ENCODE results near the gene MMP14.

DNA sequence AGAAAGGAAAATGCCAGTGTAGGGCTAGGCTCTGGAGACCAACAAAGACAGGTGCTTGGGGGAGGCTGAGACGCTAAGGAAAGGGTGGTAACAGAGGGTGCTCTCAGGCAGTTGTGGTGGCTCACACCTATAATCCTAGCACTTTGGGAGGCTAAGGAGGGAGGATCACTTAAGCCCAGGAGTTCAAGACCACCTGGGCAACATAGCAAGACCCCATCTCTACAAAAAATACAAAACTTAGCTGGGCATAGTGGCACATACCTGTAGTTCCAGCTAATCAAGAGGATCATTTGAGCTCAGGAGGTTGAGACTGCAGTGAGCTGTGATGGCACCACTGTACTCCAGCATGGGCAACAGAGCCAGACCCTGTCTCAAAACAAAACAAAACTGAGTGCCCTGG lies 59.0 kb downstream of the MMP14 start:
- TF ChIP-seq SP1 (IDR thresholded peaks at IDR 0.05; ENCODE audit: low read depth, low read length): no peak
- TF ChIP-seq CHD1 (IDR thresholded peaks at IDR 0.05; ENCODE audit: low read depth, low read length): no peak
- TF ChIP-seq JUND (IDR thresholded peaks at IDR 0.05; ENCODE audit: low read length): no peak
- TF ChIP-seq, protein P1, sequence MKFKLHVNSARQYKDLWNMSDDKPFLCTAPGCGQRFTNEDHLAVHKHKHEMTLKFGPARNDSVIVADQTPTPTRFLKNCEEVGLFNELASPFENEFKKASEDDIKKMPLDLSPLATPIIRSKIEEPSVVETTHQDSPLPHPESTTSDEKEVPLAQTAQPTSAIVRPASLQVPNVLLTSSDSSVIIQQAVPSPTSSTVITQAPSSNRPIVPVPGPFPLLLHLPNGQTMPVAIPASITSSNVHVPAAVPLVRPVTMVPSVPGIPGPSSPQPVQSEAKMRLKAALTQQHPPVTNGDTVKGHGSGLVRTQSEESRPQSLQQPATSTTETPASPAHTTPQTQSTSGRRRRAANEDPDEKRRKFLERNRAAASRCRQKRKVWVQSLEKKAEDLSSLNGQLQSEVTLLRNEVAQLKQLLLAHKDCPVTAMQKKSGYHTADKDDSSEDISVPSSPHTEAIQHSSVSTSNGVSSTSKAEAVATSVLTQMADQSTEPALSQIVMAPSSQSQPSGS (IDR thresholded peaks at IDR 0.05; ENCODE audit: low read length): no peak
- TF ChIP-seq POLR2A (IDR thresholded peaks at IDR 0.05; ENCODE audit: control extremely low read depth in 1 of 2, low read depth in 2 of 2, low read length in 2 of 2): no peak
- no peak for TF ChIP-seq EZH2 (IDR thresholded peaks at IDR 0.05; ENCODE audit: low read depth, low read length, severe bottlenecking)
- TF ChIP-seq, protein P2, sequence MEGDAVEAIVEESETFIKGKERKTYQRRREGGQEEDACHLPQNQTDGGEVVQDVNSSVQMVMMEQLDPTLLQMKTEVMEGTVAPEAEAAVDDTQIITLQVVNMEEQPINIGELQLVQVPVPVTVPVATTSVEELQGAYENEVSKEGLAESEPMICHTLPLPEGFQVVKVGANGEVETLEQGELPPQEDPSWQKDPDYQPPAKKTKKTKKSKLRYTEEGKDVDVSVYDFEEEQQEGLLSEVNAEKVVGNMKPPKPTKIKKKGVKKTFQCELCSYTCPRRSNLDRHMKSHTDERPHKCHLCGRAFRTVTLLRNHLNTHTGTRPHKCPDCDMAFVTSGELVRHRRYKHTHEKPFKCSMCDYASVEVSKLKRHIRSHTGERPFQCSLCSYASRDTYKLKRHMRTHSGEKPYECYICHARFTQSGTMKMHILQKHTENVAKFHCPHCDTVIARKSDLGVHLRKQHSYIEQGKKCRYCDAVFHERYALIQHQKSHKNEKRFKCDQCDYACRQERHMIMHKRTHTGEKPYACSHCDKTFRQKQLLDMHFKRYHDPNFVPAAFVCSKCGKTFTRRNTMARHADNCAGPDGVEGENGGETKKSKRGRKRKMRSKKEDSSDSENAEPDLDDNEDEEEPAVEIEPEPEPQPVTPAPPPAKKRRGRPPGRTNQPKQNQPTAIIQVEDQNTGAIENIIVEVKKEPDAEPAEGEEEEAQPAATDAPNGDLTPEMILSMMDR (IDR thresholded peaks at IDR 0.05; ENCODE audit: control extremely low read depth in 1 of 3, insufficient read depth in 1 of 3, low read depth in 1 of 3, low read length in 3 of 3): no peak
- TF ChIP-seq CBX5 (IDR thresholded peaks at IDR 0.05; ENCODE audit: low read depth, low read length): no peak
- TF ChIP-seq RXRA (IDR thresholded peaks at IDR 0.05; ENCODE audit: insufficient read depth, low read depth, low read length): no peak
- TF ChIP-seq EP300 (IDR thresholded peaks at IDR 0.05; ENCODE audit: borderline replicate concordance in 1 of 2, low read depth in 2 of 2, low read length in 2 of 2): no peak
- no peak for TF ChIP-seq RNF2 (IDR thresholded peaks at IDR 0.05; ENCODE audit: borderline replicate concordance, low read depth, low read length, missing control alignments, poor library complexity, severe bottlenecking)
- TF ChIP-seq FOSL1 (IDR thresholded peaks at IDR 0.05; ENCODE audit: insufficient read depth, low read depth, low read length): no peak

Data from H1 (cell line).